HG02678 (cell line): ENCODE data around the gene BEX3.
"Not testable (repeated sequence)": the region's sequence is repeated elsewhere in the genome, so short reads cannot be mapped to it uniquely, and the experiment has no call there.

Experiments
- ATAC-seq: cut with Tn5 transposase; IDR thresholded peaks from one replicate; pipeline ENCODE4 v1.9.1; 2021; ENCODE audit warnings: mild to moderate bottlenecking, moderate library complexity; ENCODE audit not compliant: unreplicated experiment

BEX3 gene

DNA sequence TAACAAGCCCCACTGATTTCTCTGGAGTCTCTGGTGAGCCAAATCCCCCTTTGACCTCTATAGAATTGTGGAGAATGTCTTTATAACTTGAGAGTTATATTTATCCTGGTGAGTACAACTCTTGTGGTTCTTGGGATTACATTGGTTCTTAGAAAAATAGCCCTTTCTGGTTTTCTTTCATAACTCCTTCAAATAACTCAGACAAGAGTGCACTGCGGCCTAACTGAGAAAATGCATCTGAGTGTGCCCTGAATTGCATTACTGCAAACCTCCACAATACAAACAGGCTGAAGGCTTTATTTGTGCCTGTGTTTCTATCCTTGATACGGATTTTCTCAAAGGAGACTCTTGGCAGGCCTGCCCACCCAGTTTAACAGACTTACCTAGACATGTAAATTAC, 2.7 kb downstream of the BEX3 start:
- no peak for ATAC-seq

DNA sequence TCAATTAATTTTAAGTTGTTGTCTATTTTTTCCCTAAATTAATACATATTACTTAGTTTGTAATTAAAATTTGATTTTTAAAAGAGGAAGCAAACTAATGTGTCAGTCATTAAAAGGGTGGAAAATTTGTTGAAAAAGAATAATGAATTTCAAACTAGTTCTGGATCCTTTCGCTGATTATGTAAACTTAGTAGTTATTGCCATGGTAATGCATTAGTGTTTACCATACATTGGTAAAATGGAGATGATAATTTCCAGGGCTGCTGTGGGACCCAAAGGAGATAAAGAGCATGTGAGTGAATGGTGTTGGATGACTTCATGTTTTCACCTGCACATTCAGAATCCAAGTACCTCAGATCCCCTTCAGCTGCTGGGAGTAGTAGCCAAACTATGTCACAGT, 6.5 kb downstream of the BEX3 start:
- no peak for ATAC-seq

DNA sequence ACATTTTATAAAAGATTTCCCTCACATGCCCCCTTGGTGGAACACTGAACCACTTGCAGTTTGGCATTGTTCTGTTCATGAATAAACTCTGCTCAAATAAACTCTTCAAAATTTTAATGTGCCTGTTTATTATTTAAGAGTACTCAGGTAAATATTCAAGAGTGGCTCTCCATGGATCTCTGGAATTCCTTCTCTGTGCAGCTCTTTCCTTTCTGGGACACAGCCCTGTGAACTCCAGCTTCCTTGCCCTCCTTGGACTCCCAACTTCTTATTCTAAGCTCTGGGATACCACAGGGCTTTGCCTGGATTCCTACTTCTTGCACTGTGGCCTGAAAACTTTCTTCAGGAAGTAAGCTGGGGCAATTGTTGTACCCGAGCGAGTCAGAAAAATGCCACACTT, 8.3 kb downstream of the BEX3 start:
- no peak for ATAC-seq

DNA sequence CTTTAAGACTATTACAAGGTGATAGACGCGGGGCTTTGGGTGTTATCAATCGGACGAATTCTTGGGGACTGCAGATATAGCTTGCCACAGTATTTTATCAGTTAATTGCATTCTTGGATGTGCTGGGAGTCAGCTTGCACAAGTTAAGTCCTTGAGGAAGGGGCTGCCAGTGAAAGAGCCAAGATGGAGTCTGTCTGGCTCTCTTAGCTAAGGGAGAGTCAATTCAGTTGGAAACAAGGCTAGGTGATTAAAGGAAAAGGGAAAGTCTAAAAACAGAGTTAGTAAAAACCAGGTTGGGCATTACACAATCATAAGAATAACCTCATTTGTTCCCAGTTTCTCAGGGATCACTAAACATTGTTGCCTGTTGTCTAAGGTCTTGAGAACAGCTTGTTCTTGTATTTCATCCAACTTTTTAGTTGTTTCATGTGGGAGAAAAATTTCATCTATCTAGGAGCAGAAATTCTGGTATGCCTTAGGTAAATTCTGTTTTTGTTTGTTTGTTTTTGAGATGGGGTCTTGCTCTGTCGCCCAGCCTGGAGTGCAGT, 9.0 kb downstream of the BEX3 start:
- not testable (repeated sequence) for ATAC-seq

DNA sequence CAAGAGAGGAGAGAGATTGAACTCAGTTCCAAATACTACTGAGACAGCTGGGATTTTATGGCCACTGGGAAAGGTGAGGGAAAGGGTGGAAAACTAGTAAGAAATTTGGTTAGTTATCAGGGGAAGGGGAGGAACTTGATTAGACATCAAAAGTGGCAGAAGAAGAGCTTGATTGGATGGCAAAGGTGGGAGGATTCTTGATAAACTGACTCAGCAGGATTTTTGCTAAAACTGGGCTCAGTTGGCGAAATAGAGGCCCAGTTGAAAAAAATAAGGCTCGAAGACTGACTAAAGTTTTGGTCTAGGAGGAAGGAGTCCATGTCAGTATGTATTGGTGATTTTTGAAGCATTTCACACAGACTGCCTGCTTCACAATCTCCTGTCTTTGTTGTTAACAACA, 10.0 kb downstream of the BEX3 start:
- ATAC-seq, result no peak

DNA sequence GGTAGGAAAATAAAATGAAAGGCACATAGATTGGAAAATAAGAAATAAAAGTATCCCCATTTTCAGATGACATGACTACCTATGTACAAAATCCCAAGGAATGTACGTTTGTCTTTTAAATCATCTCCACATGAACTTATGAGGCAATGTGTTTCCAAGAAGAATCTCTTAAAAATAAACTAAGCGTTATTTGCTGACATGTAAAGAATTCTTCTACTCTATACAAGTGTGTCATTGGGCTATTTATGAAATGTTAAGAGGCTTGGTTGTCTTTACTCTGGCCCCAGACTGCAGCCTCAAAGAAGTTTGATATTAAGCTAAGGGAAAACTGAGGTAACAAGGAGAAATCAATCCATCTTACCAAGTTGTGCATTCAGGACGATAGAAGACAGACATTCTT, 17.1 kb downstream of the BEX3 start:
- no peak for ATAC-seq

DNA sequence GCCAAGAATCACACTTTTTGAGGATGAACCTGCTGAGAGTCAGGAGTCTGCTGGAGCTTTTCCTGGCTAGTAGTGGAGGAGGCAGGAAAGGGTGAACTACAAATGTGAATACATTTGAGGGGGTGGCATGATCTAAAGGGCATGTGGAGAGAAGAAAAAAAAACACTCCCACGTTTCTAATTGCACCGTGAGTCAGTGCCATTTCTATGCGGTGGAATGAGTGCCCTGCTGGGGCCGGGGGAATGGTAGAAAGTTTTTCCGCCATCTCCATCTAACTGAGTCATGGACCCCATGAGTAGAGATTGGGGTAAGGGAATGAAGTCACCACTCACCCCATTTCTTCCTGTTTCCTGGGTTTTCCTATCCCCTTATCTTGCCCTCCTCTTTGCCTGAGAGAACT, 19.8 kb downstream of the BEX3 start:
- no peak for ATAC-seq

DNA sequence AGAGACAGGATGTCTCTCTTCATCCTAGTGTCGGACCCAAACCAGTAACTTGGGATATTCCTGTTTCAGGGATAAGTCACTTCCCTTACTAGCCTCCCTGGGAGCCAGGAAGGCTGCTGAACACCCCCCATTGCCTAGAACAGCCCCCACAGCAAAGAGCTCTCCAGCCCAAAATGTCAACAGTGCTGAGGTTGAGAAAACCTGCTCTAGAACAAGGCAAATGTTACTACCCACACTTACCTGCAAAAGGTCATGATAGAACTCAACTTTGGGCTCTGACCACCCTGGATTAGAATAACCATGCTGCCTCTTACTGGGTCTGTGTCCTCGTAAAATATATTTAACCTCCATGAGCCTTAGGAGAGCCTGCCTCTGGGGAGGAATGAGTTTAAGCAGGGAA, 20.3 kb downstream of the BEX3 start:
- no peak for ATAC-seq

DNA sequence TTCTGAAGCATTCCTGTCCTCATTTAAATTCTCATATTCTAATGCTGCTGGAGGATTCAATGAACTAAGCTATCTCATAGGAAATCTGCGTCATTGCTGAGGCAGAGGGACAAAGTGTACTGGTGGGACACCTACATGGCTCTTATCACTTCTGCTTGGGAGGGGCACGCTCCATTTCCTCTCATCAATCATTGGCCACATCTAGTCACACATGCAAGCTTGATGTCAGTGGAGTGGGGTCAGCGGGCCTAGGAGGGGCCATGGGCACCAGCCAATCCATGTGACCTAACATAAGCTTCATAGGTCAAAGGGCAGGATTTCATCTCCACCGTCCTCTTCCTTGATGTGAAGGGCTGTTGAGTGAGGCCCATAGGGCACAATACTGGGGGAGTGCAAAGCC, 21.4 kb downstream of the BEX3 start:
- no peak for ATAC-seq

DNA sequence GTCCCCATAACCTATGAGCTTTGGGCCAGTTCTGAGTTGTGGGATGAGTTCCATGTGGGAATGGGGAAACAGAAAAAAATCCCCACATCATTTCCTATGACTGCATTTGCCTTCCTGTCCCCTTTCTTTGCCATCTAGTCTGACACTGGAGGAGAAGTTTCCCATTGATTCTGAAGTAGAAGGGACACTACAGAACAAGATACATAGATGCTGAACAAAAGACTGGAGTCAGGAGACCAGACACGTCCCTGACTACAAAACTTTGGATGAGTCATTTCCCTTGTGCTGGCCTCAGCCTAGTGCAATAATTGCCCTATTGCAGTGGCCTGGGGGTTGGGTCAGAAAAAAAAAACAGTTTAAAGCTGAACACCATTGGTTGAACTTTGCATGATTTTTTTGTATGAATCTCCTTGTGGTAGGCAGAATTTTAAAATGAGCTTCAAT, 22.1 kb downstream of the BEX3 start:
- ATAC-seq, result no peak

DNA sequence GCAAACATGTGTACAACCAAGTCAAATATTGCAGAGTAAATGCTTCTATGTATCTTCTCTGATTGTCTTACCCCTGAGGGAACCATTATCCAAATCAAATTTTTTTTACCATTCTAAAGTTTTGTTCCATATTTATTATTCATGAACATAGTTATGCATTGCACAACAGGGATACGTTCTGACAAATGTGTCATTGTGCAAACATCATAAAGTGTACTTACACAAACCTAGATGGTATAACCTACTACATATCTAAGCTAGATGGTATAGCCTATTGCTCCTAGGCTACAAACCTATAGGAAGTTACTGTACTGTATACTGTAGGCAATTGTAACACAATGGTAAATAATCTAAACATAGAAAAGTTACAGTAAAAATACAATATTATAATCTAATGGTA, 23.4 kb downstream of the BEX3 start:
- ATAC-seq, result no peak

DNA sequence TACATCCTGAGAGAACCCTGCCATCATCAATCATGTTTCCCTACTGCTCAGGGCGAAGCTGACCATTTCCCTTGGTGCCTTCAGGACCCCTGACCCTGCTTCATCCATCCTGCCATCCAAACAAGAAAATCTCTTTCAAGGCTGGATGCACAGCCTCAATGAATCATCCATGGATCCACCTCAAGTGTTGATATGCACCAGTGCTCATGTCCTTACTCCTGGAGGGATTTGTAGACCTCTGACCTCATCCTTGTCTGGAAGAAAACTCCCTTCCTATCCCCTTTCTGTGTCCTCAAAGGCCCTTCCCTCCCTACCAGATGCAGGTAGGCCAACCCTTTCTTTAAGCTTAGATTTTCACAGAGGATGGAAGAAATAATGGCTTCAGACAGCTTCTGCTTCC, 24.6 kb downstream of the BEX3 start:
- ATAC-seq, result no peak

DNA sequence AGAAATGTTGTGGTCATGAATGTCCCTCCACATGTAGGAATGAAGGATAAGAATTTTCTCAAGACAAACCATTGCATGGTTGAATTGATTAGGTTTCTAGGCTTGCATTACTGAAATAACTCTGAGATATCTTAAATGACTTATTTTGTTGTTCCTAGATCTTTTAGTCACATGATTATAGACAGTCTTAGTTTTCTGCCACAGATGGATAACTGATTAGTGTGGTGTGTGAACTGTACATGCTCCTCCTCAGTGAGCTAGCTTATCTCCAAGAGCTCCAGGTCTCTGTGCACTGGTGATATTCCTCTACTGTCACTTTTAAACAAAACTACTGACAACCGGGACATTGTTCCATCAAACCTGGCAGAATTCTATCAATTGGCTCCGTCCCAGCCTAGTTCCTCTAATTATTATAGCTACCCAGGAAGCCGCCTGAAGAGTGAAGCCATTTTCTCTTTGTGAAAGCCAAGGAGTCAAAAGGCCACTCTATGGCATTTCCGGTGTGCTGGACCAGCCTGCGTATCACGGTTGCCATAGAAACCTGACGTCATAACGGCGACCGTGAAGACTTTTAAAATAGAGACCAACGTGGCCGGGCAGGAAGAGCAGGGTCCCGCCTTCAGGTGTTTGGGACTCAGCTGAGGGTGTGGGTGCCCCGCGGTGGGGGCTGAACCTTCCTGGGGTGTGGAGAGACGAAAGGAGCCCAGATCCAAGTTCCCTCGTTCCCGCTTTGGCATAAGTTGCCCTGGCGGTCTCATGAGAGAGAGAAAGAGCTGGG, 28.1 kb downstream of the BEX3 start:
- peak; percentile 98 for ATAC-seq

DNA sequence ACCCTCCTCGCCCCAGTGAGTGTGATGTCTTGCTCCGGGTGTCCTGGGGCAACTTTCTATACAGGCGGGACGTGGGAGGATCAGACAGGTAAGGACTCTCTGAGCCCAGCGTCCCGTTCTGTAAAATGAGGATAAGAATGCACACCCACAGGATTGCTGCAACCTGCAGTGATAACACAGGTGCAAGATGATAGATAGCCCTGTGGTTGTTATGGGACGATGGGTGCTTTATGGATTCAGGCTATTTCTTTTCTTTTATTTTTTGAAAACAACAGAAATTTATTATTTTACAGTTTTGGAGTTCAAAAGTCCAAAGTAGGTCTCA, 28.6 kb downstream of the BEX3 start:
- no peak for ATAC-seq

DNA sequence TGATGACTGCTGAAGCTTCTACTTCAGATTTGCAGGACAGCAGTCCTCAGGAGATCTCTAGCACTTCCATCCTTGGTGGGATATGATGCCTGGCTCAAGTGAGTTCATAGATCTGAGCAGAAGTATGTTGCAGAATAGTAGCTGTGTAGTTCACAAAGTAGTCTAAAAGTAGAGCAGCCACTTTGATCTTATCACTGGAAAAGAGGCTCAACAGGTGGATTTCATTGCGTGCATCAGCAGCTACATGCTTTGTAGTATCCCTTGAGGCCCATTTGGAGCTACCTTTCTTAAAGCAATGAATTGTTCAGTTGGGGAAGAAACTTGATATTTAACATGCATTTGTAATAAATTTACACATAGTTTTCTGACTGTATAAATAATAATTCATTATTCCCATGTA, 29.9 kb downstream of the BEX3 start:
- ATAC-seq, result no peak

DNA sequence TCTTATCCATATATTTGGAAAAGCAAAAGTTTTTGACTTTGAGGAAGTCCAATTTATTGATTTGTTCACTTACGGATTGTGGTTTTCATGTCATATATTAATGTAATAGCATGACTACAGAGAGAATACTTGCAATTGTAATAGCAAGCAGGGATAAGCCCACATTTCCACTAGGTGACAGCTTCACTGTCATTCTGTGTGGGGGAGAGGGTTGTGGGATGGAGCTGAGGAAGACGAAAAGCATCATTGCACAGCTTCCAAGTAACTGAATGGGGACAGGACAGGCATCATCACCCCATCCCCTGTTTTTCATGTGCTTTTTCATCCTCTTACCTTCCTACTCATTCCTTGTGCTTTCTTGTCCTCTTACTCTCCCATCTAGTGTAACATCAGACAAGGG, 31.4 kb downstream of the BEX3 start:
- ATAC-seq, result no peak

DNA sequence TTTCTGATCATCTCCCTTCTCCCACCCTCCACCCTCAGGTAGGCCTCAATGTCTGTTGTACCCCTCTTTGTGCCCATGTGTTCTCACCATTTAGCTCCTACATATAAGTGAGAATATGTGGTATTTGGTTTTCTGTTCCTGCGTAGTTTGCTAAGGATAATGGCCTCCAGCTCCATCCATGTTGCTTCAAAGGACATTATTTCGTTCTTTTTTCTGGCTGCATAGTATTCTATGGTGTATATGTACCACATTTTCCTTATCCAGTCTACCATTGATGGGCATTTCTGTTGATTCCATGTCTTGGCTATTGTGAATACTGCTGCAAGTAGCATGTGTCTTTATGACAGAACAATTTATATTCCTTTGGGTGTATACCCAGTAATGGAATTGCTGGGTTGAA, 35.4 kb downstream of the BEX3 start:
- ATAC-seq, result not testable (repeated sequence)

DNA sequence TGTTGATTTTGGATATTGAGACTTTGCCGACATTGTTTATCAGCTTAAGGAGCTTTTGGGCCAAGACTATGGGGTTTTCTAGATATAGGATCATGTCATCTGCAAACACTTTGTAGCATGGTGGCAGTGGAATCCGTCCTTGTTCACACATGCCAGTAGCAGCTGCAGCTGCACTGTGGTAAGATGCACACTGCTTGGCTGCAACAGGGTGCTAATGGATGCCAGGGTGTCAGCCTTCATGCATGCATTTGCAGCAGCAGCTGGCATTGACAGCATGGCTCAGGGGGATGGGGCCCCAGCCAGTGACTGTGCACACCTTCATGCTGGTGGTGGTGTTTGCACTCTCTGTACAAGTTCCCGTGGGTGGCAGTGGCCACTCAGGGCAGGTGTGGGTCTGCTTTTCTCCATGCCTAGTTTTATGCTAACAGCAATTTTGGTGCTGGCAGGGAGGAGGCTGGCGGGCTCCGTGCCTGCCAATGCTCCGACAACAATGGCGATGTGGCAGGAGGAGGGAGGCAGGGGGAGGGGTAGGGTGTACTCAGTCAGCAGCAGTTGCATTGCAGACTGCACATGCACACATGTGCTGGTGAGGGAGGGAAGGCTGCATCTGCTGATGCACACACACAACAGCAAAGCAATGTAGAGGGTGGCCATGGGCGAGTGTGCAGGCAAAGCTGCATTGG, 37.5 kb downstream of the BEX3 start:
- no peak for ATAC-seq

DNA sequence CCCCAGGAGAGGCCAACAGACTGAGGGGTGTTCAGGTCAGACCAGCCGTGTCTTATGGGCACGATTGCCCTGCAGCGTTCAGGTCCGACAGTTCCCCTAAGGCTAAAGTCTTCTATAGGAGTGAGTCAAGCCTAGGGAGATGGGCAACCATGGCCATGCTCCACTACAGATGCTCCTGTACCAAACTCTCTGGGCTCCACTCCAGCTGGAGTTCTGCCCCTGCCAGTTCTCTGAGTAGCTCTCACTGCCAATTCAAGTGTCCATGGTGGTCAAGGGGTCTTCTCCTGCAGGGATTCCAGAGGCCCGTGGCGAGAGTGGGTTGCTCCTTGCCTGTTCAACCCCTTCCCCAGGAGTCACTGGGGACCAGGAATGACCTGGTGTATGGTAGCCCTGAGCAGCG, 38.2 kb downstream of the BEX3 start:
- ATAC-seq, result no peak

DNA sequence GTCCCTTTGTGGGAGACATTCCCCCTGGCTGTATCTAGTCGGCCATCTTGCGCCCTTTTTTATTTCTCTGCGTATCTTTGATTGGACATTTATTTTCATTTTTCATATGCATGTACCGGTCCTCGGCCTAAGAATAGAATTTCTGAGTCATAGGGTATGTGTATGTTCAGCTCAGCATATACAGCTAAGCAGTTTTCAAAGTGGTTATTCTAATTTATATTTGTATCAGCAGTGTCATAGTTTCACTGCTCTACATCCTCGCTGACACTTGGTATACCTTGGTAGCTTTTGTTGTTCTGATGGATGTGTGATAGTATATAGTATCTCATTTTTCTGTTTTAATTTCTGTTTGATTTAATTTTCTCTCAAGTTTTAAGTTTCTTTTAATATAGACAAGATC, 38.7 kb downstream of the BEX3 start:
- ATAC-seq, result no peak

DNA sequence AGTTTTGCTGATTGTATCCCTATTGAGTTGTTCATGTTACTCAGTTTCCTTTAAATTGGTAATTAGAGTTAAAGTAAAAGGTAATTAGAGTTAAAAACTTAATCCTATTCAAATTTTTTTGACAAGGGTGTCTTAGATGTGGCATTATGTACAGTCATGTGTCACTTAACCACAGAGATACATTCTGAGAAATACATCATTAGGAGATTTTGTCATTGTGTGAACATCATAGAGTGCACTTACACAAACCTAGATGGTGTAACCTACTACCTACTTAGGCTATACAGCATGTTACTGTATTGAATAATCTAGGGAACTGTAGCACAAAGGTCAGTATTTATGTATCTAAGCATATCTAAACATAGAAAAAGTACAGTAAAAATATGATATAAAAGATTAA, 39.2 kb downstream of the BEX3 start:
- ATAC-seq, result no peak

DNA sequence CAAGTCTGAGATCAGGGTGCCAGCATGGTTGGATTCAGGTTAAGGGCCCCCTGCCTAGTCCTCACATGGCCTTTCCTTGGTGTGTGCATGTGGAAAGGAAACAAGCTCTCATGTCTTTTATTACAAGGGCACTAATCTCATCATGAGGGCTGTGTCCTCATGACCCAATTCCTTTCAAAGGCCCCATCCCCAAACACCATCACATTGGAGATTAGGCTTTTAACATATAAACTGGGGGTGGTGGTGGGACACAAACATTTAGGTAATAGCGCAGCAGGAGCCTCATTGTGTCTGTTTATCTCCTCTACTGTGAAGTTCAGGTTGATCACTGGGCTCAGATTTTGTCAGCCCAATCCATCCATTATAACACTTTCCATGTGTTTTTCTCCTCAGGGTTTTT, 41.0 kb downstream of the BEX3 start:
- no peak for ATAC-seq

DNA sequence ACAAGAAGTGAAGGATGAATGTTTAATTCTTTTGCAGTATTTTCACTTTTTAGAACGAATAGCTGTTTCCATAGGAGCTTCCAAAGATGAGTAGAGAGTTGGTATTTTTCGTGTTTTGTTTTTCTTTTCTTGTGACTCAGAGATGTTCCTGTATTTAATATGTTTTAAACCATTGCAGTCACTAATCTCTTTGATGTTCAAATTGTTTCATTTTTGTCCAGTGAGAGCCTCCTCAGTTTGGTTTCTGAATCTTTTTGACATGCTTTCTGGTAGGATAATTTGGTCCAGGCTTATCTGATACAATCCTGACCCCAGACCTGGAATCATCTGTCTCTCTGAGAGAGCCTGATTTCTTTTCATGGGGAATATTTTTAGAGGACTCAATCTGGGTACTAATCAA, 41.6 kb downstream of the BEX3 start:
- no peak for ATAC-seq
